Fibroblast of upper back skin (primary cell): ENCODE data around the gene COL1A2.

Experiments
- DNase-seq: peaks from one replicate; pipeline ENCODE4 v3.0.0-alpha.2; 2013

COL1A2 gene

GRCh38 chr7:94394437-94395140 is at the start of gene COL1A2:
COL1A2 (plus strand) TSS chr7:94394895; CDS start chr7:94395032, 137 bp downstream.
- peak; percentile 100 for DNase-seq

DNA sequence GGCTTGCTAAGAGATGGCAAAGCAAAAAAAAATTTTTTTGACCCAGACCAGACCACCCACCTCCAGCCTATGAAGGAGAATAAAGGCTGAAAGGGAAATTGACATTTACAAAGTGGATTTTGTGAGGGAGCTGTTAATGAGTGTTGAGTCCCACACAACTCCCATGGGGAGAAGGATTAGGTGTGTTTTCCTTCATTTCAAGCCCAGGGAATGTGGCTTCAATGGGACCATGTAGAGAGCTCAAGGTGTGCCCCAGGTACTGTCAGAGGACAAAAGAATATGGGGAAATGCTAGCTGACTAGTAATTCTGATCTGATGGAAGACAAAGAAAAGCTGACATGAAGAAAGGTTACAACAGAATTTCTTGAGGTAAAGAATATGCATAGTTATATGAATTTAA is 48.8 kb upstream of the COL1A2 start:
- no peak for DNase-seq

DNA sequence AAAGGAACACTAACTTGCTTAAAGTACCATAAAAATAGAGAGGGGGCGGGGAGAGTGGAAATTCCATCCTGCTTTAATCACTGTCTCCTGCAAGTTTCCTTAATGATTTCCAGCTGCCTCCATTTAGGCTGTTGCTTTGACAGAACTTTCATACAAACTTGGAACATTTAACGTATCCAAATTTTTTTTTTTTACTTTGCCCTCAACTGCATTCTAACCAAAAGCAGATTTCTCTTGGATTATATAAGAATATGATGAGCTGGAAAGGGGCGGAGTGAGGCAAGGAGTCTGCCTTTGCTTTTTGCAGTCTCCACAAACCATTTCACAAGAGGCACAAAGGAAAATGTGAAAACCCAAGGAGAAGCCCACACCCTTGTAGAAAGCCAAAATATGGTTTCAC is 46.6 kb upstream of the COL1A2 start:
- DNase-seq, result peak; percentile 99

DNA sequence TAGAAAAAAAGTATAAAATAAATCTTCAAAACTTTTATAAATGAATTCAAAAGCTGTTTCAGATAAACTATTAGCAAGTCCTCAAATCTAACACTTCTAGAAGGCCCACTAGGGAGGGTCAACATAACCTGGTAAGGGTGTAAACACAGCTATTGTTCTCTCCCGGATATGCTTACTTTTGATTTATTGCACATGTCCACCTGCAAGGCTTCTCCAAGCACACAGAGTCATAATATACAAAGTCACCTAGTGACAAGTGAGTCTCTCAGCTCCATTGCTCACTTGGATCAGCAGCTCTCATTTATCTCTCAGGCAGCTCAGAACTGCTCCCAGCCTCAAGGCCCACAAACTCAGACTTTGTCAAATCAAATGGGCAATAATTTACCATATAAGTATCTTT is 44.0 kb upstream of the COL1A2 start:
- no peak for DNase-seq

- DNase-seq, result no peak
These were observed 43.0 kb upstream of the COL1A2 start for GRCh38 chr7:94351703-94352102.

DNA sequence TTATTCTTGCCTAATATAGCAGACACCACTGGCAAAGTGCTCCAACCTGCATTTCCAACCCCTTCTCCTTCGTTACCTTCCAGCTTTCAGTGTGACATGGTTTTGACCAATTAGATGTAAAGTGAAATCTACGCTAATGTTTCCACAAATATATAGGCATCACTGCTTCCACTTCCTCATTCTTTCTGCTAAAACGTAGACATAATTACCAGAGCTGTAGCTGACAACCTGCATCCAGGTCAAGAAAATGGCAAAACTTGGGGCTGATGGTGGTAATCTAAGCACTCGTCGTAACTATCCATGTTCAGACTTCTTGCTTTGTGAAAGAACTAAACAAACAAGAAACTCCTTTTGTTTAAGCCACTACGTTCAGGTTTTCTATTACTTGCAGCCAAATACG is 41.8 kb upstream of the COL1A2 start:
- DNase-seq, result no peak

DNA sequence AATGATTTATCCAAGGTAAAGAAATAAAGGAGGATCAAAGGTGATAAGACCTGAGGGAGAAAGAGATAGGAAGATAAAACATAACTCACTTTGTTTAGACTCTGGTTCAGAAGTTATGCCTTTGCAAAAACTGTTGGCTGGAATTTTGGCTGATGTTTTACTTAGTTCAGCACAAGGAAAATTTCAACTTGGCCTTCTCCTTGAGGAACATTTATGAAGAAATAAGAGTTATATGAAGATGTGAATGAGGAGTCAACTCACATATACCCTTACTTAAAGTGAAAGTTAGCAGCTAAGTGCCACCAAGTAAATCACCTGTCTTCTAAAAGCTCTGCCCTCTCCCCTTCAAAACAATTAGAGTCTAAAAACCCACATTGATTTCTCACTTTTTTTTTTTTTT is 39.7 kb upstream of the COL1A2 start:
- DNase-seq, result no peak

DNA sequence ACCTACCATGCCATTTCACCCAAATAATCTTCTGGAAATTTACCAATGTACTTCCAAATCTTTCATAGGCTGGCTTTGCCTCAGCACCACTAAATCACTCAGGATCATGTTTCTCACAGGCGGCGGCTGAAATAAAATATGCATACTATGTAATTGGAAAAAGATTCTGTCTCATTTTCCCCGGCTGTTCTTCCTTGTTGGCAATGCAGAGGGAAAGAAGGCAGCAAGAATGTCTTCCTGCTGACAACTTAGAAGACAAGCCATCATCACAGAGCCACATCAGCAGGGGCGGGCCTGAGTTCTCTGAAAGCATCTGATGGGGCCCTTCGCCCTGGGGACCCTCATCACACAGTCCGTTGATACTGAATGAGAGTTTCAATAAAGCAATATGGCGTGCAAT is 39.2 kb upstream of the COL1A2 start:
- DNase-seq, result peak; percentile 92

- peak; percentile 80 for DNase-seq
These were observed 37.6 kb upstream of the COL1A2 start for GRCh38 chr7:94357076-94357475.

DNA sequence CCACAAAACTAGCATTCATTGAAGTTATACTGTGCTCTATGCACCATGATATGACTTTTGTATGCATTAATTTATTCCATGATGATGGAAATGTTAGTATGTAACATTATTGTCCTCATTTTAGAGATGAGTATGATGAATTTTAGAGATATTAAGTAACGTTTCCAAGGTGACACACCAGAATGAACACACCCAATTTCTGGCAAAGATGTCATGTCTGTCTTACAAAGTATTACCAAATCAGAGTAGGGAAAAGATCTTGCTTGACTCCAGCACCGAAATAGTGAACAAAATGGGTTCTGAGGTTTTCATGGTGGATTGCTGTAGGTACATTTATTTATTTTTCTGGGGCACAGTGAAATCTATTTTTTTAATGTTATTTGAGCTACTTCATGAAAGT is 33.8 kb upstream of the COL1A2 start:
- DNase-seq, result no peak

DNA sequence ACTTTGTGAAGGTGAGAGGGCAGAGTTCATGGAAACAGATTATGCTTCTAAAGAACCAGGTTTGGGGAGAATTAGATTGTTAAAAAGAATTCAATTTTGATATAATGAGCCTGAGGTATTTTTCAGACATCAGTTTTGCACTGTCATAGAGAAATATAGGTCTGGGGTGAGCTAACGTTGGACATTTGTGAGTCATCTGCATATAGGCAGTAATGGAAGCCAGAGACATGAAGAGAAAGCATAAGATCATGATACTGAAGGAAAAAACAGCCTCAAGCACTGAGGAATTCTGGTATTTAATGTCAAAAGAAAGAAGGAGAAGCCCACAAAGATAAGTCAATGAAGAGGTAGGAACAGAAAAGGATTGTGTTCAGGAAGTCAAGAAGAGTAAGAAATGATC is 32.4 kb upstream of the COL1A2 start:
- peak; percentile 67 for DNase-seq

DNA sequence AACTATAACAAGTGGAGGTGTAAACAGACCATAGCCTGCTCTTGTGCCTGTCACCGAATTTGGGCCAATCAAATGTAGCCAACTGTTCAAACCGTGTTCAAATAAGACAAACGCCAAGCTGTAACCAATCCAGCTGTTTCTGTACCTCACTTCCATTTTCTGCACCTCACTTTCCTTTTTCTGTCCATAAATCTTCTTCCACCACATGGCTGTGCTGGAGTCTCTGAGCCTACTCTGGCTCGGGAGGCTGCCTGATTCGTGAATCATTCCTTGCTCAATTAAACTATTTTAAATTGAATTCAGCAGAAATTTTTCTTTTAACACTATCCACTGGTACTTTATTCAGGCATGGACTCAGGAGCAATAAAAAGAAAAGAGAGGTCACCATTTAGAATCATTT is 29.9 kb upstream of the COL1A2 start:
- DNase-seq, result peak; percentile 67

DNA sequence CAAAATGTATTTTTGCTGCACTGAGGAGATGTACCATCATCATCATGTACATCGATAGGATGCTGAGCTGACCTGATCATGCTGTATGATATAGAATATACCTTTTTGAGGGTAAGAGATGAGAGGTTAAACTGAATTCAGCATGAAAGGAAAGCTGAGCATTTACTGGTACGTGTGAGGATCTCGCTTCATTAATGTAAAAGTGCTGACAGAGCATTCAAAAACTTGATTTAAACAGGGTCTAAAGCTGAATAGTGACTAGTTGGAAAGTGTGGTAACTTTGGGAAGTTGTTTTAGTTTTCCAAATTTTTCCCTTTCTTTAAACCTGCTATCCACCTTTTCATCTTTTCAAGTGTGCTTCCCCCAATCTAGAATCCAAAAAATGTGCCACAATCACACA is 28.5 kb upstream of the COL1A2 start:
- DNase-seq, result no peak

DNA sequence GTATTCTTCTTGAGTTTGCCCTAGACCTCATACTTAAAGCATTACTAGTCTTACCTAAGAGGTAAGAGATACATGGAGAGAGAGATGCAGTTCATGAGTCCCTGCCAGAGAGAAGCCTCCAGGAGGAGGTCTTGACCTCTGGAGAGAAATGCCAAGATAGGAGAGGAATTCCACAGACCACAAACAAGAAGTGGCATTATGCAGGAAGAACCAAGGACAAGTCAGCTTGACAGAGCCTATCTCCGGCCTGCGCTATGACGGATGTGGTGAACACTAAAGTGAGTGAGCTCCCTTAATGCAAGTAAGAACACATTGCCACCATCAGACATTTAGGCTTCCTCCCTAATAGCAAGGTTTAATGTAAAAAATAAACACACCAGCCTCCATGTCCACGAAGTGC is 27.9 kb upstream of the COL1A2 start:
- DNase-seq, result no peak

GRCh38 chr7:94367949-94368348 is 26.7 kb upstream of the COL1A2 start:
- peak; percentile 87 for DNase-seq

DNA sequence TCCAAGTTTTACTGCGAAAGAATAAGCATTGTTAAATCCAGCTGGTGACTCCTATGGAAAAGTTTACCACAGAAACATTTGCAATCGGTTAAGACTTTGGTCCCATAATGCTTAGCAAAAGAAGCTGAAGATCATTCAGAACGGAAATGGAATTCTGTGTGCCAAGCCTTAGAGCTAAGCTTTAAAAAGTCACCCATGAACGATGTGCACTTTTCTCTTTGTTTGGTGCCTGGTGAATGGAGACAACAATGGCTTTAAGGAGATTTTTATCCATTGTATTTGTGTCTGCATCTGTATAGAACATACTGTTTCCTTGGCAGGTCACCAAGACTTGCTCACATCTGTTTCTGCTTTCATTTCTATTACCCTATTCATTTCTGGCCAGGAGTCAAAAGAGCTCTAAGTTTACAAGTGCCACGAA is 26.3 kb upstream of the COL1A2 start:
- DNase-seq, result peak; percentile 94

GRCh38 chr7:94374231-94374630 is 20.5 kb upstream of the COL1A2 start:
- DNase-seq, result peak; percentile 98

DNA sequence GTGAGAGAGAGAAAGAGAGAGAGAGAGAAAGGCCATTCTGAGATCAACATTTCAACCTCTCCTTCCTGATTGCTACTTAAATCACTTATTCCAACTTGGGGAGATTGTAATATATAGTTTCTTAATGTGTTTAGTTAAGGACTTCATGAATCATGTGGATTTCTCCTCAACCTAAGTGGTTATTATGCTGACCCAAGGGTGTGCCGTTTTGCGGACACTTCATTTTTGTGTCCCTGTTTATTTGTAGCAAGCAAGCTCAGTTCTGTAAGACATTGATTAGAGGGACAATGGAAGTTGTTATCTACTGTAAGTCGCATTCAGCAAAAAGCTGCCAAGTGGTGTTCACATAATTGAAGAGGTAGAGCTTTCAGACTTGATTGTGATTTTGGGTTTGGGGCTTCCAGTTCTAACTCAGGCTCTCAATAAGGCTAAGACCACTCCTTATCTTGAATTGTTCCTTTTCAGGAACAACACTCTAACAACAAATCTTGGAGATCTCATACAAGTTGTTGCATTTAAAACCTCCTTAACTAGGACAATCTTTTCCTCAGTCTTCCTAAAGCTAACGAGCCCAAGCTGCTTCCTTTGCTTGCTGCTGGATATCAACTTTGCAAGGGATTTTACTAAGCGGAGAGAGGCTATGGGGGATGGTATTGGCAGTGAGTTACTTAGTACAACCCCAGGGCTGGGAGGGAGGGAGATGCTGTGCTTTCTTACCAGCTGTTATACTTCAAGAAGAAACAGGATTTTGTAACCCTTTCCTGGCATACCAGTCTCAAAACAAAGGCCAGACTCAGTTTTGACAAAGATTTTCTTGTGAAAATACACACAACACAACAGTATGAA is 19.8 kb upstream of the COL1A2 start:
- DNase-seq, result peak; percentile 98

GRCh38 chr7:94375691-94376090 is 19.0 kb upstream of the COL1A2 start:
- peak; percentile 99 for DNase-seq

DNA sequence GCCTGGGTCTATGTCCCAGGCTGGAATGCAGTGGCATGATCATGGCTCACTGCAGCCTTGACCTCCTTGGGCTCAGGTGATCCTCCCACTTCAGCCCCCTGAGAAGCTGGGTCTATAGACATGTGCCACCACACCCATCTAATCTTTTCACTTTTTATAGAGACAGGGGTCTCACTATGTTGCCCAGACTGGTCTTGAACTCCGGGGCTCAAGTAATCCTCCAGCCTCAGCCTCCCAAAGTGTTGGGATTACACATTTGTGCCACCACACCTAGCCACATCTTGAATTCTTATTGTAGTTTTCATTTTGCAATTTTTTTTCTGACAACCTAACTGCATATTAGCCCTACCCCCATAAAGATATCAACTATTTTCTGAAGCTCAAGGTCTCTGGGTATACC is 18.4 kb upstream of the COL1A2 start:
- no peak for DNase-seq

DNA sequence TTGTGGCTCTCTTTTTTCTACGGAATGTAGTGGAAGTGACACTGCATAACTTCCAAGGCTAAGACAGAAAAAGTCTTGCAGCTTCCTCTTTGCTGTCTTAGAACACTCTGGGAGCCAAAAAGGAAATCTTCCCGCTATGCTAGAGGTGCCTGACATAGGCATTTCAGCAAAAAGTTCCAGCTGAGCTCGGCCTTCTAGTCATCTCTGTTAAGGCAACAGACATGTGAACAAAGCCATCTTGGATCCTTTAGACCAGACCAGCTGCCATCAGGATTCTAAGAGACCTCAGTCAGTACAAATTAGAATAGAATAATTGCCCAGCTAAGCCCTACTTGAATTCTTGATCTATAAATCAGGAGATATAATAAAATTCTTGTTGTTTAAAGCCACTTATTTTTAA is 16.3 kb upstream of the COL1A2 start:
- DNase-seq, result no peak

DNA sequence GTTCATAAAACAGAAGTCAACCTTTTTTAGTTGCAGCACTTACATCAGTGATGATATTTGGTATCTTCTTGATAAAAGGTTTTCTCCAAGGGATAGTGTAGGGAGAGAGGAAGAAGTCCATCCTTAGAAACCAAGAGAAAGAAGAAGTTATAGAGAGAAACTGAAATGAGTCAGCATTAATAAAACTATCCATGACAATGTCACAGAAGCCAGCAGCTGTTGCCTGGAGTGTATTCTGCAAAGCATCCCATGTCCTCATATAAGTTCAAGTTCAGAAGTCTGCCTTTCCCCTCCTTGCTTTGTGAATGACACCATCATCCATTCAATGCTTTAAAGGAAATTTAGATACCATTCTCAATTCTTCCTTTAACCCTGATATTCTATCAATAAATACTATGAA is 14.4 kb upstream of the COL1A2 start:
- no peak for DNase-seq

GRCh38 chr7:94382132-94382531 is 12.6 kb upstream of the COL1A2 start:
- peak; percentile 86 for DNase-seq

GRCh38 chr7:94382746-94383145 is 11.9 kb upstream of the COL1A2 start:
- DNase-seq, result no peak
